Kidney capillary endothelial cell (primary cell): ENCODE results near the gene CCDC74A.
"Not testable (repeated sequence)": the region's sequence is repeated elsewhere in the genome, so short reads cannot be mapped to it uniquely, and the experiment has no call there.

Source experiments
- DNase-seq: peaks from one replicate; pipeline ENCODE4 v3.0.0-alpha.2; 2018; ENCODE audit warnings: low spot score

CCDC74A gene

GRCh38 chr2:131529864-131530445 is 2.3 kb downstream of the CCDC74A start:
- not testable (repeated sequence) for DNase-seq

- not testable (repeated sequence) for DNase-seq
These were observed 3.1 kb downstream of the CCDC74A start for GRCh38 chr2:131530626-131531344.

- DNase-seq, result not testable (repeated sequence)
These were observed 4.0 kb downstream of the CCDC74A start for GRCh38 chr2:131531547-131532185.

GRCh38 chr2:131532723-131533608 is 5.3 kb downstream of the CCDC74A start:
- DNase-seq, result not testable (repeated sequence)

GRCh38 chr2:131533609-131534316 is 6.1 kb downstream of the CCDC74A start:
- not testable (repeated sequence) for DNase-seq

GRCh38 chr2:131534317-131534672 is 6.6 kb downstream of the CCDC74A start:
- DNase-seq, result not testable (repeated sequence)

GRCh38 chr2:131534965-131535364 is 7.3 kb downstream of the CCDC74A start:
- not testable (repeated sequence) for DNase-seq

- no peak for DNase-seq
These were observed 7.8 kb downstream of the CCDC74A start for GRCh38 chr2:131535526-131535925.

- not testable (repeated sequence) for DNase-seq
These were observed 8.5 kb downstream of the CCDC74A start for GRCh38 chr2:131535951-131536826.

GRCh38 chr2:131536841-131537240 is 9.2 kb downstream of the CCDC74A start:
- DNase-seq, result not testable (repeated sequence)

GRCh38 chr2:131538856-131539255 is 11.2 kb downstream of the CCDC74A start:
- DNase-seq, result not testable (repeated sequence)

GRCh38 chr2:131542438-131543384 is 15.0 kb downstream of the CCDC74A start:
- DNase-seq, result no peak

- no peak for DNase-seq
These were observed 15.8 kb downstream of the CCDC74A start for GRCh38 chr2:131543385-131543891.

GRCh38 chr2:131544006-131544812 is 16.5 kb downstream of the CCDC74A start:
- DNase-seq, result not testable (repeated sequence)

- DNase-seq, result not testable (repeated sequence)
These were observed 17.1 kb downstream of the CCDC74A start for GRCh38 chr2:131544813-131545165.

GRCh38 chr2:131552871-131553270 is 25.2 kb downstream of the CCDC74A start:
- DNase-seq, result no peak

- no peak for DNase-seq
These were observed 29.3 kb downstream of the CCDC74A start for GRCh38 chr2:131556998-131557397.

- DNase-seq, result no peak
These were observed 30.1 kb downstream of the CCDC74A start for GRCh38 chr2:131557558-131558321.
